Breast epithelium (tissue), 3 donors: ENCODE measurements around the gene FBXO46.

Source experiments
- POLR2A ChIP-seq: fragments of 450-650 bp; IDR thresholded peaks from one replicate; pipeline ENCODE4 v1.6.1; 2016; ENCODE audit warnings: antibody characterized with exemption, mild to moderate bottlenecking, moderate library complexity
- TF ChIP-seq, protein P1 (sequence below), 3 donors: fragments of 450-650 bp; IDR thresholded peaks; one replicate each; pipeline ENCODE4 v1.5.1; 2016 to 2017; ENCODE audit warnings: antibody characterized with exemption in 3 of 3, mild to moderate bottlenecking in 3 of 3, moderate library complexity in 3 of 3

DNA sequence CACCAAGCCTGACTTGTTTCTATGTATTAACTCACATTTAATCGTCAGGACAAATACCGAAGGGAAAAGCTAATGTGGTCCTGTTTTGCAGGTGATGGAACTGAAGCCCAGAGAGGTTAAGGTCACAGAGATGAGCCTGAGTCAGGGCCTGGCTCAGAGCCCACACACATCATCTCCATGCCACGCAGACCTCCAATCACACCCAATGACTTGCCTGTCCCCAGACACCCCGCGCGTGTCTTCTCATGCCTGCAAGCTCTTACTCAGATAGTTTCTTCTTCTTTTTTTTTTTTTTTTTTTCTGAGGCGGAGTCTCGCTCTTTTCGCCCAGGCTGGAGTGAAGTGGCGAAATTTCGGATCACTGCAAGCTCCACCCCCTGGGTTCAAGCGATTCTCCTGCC, 21.9 kb upstream of the FBXO46 start:
- TF ChIP-seq, protein P1, sequence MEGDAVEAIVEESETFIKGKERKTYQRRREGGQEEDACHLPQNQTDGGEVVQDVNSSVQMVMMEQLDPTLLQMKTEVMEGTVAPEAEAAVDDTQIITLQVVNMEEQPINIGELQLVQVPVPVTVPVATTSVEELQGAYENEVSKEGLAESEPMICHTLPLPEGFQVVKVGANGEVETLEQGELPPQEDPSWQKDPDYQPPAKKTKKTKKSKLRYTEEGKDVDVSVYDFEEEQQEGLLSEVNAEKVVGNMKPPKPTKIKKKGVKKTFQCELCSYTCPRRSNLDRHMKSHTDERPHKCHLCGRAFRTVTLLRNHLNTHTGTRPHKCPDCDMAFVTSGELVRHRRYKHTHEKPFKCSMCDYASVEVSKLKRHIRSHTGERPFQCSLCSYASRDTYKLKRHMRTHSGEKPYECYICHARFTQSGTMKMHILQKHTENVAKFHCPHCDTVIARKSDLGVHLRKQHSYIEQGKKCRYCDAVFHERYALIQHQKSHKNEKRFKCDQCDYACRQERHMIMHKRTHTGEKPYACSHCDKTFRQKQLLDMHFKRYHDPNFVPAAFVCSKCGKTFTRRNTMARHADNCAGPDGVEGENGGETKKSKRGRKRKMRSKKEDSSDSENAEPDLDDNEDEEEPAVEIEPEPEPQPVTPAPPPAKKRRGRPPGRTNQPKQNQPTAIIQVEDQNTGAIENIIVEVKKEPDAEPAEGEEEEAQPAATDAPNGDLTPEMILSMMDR (IDR thresholded peaks at IDR 0.05), result no peak
- no peak for TF ChIP-seq POLR2A
